GM12878 (cell line): ENCODE results near the gene FCRLB. TPM values are rescaled to one million over a fixed set of nuclear protein-coding genes. Genes with fewer than 3 reads are reported as not detected.

Experiments used
- ATAC-seq: fragments of 200-7000 bp; cut with Tn5 transposase; 3 replicates; pipeline ENCODE4 v1.9.1; 2020; ENCODE audit warnings: mild to moderate bottlenecking, moderate library complexity
- BruUV-seq: library from RNA; stranded (reverse); fragments of 400-500 nt; replicated peaks from 2 replicates; lab custom pipeline; 2021; lab: Mats Ljungman, UMichigan
- CTCF ChIA-PET: fragments of 300-600 bp; sonication (Branson Sonifier 250); formaldehyde crosslinking; extraction: SDS; loops from one replicate; lab custom pipeline; 2021; ENCODE audit warnings: inconsistent platforms; lab: Yijun Ruan, JAX
- POLR2A ChIA-PET: fragments of 350-600 bp; formaldehyde crosslinking; extraction: SDS; loops from one replicate; lab custom pipeline; 2021; ENCODE audit warnings: inconsistent platforms; lab: Charles Lee
- RAD21 ChIA-PET: fragments of 300-600 bp; sonication (Branson Sonifier 250); formaldehyde crosslinking; loops from one replicate; lab custom pipeline; 2023; ENCODE audit warnings: antibody characterized with exemption; ENCODE audit not compliant: unreplicated experiment; lab: Charles Lee
- SMC1A ChIA-PET: fragments of 300-600 bp; sonication (Branson Sonifier 250); formaldehyde crosslinking; loops from one replicate; lab custom pipeline; 2023; ENCODE audit not compliant: unreplicated experiment, uncharacterized antibody; lab: Charles Lee
- DNase-seq: peaks from one replicate; pipeline ENCODE4 v3.0.0-alpha.2; 2011; ENCODE audit warnings: low read depth, low spot score
- FAIRE-seq: peaks from 3 replicates; lab custom pipeline; 2011; peaks lifted over from hg19 to GRCh38; lab: Jason Lieb, UNC
- H2AFZ ChIP-seq: 2 replicates; pipeline ENCODE4 v1.6.0; 2011; ENCODE audit warnings: low read depth, low read length, control low read depth; ENCODE audit not compliant: control insufficient read depth
- H3K27ac ChIP-seq: 2 replicates; pipeline ENCODE4 v1.5.1; 2011; ENCODE audit warnings: control low read depth; ENCODE audit not compliant: control insufficient read depth, insufficient read depth
- H3K27me3 ChIP-seq, 2 experiments: replicated peaks in 1 of 2; 2 replicates each; pipeline versions ENCODE4 v1.6.0 to v1.6.1; 2011; ENCODE audit warnings: low read length in 1 of 2; ENCODE audit not compliant: control insufficient read depth in 2 of 2, insufficient read depth in 2 of 2
- H3K36me3 ChIP-seq, 2 experiments: 2 replicates each; pipeline ENCODE4 v1.5.1; 2011; ENCODE audit warnings: low read length in 1 of 2; ENCODE audit not compliant: control insufficient read depth in 2 of 2, insufficient read depth in 2 of 2
- H3K4me1 ChIP-seq: 2 replicates; pipeline ENCODE4 v1.6.1; 2011; ENCODE audit warnings: mild to moderate bottlenecking, low read length, moderate library complexity, mixed read lengths; ENCODE audit not compliant: control insufficient read depth, insufficient read depth
- H3K4me2 ChIP-seq: 2 replicates; pipeline ENCODE4 v1.6.0; 2011; ENCODE audit warnings: control low read depth; ENCODE audit not compliant: control insufficient read depth, insufficient read depth
- H3K4me3 ChIP-seq: fragments of 200-600 bp; sonication (generic); 2 replicates; pipeline ENCODE4 v1.5.1; 2016
- H3K79me2 ChIP-seq: 2 replicates; pipeline ENCODE4 v1.6.0; 2011; ENCODE audit warnings: low read length; ENCODE audit not compliant: control insufficient read depth, insufficient read depth
- H3K9ac ChIP-seq: 2 replicates; pipeline ENCODE4 v1.8.0; 2011; ENCODE audit warnings: low read length, control low read depth, mixed read lengths; ENCODE audit not compliant: control insufficient read depth, insufficient read depth
- H3K9me3 ChIP-seq: replicated peaks from 3 replicates; pipeline ENCODE4 v1.5.1; 2011; ENCODE audit warnings: mild to moderate bottlenecking, low read length; ENCODE audit not compliant: control insufficient read depth, insufficient read depth
- H4K20me1 ChIP-seq: 2 replicates; pipeline ENCODE4 v1.6.0; 2011; ENCODE audit not compliant: control insufficient read depth, insufficient read depth
- BRCA1 ChIP-seq: IDR thresholded peaks from 2 replicates; pipeline ENCODE4 v1.6.1; 2011; ENCODE audit warnings: low read depth, low read length, improper control_type of control experiment
- CHD2 ChIP-seq: IDR thresholded peaks from 2 replicates; pipeline ENCODE4 v1.6.1; 2011; ENCODE audit warnings: low read depth, low read length, improper control_type of control experiment, borderline replicate concordance
- DPF2 ChIP-seq: fragments of 450-650 bp; IDR thresholded peaks from 2 replicates; pipeline ENCODE4 v1.6.1; 2017; ENCODE audit warnings: mild to moderate bottlenecking
- JUNB ChIP-seq: IDR thresholded peaks from 2 replicates; pipeline ENCODE4 v1.6.1; 2016; ENCODE audit warnings: antibody characterized with exemption, mild to moderate bottlenecking
- JUND ChIP-seq: IDR thresholded peaks from 2 replicates; pipeline ENCODE4 v1.6.1; 2012; ENCODE audit warnings: low read depth, mild to moderate bottlenecking, low read length, improper control_type of control experiment, moderate library complexity
- MEF2B ChIP-seq: fragments of 450-650 bp; IDR thresholded peaks from 2 replicates; pipeline ENCODE4 v1.6.1; 2018; ENCODE audit warnings: mild to moderate bottlenecking, moderate library complexity; ENCODE audit not compliant: partially characterized antibody, poor library complexity, severe bottlenecking
- MYB ChIP-seq: fragments of 150-350 bp; IDR thresholded peaks from 2 replicates; pipeline ENCODE4 v1.6.1; 2014; ENCODE audit warnings: mild to moderate bottlenecking, low read depth, low read length, borderline replicate concordance
- MYC ChIP-seq: IDR thresholded peaks from 2 replicates; pipeline ENCODE4 v1.6.1; 2011; ENCODE audit warnings: mild to moderate bottlenecking, low read length, moderate library complexity, inconsistent platforms; ENCODE audit not compliant: insufficient read depth, insufficient replicate concordance, insufficient read length, severe bottlenecking
- NFYB ChIP-seq: IDR thresholded peaks from 2 replicates; pipeline ENCODE4 v1.6.1; 2011; ENCODE audit warnings: low read depth, mild to moderate bottlenecking, low read length, improper control_type of control experiment, moderate library complexity; ENCODE audit not compliant: insufficient read depth
- PML ChIP-seq: IDR thresholded peaks from 2 replicates; pipeline ENCODE4 v1.6.1; 2012; ENCODE audit warnings: low read length, inconsistent platforms
- RAD51 ChIP-seq: fragments of 450-650 bp; IDR thresholded peaks from 2 replicates; pipeline ENCODE4 v1.6.1; 2016; ENCODE audit warnings: moderate library complexity, mild to moderate bottlenecking, inconsistent platforms
- SREBF2 ChIP-seq: IDR thresholded peaks from 2 replicates; pipeline ENCODE4 v1.6.1; 2012; ENCODE audit warnings: mild to moderate bottlenecking, low read length
- STAT3 ChIP-seq: IDR thresholded peaks from 2 replicates; pipeline ENCODE4 v1.6.1; 2011; ENCODE audit warnings: low read depth, low read length, improper control_type of control experiment
- TARDBP ChIP-seq: IDR thresholded peaks from 2 replicates; pipeline ENCODE4 v1.6.1; 2016; ENCODE audit warnings: borderline replicate concordance
- YBX1 ChIP-seq: fragments of 450-650 bp; IDR thresholded peaks from 2 replicates; pipeline ENCODE4 v1.6.1; 2016; ENCODE audit warnings: antibody characterized with exemption
- YY1 ChIP-seq: IDR thresholded peaks from 2 replicates; pipeline ENCODE4 v1.6.1; 2011; ENCODE audit warnings: low read depth, mild to moderate bottlenecking, low read length
- ZNF622 ChIP-seq: fragments of 450-650 bp; IDR thresholded peaks from 2 replicates; pipeline ENCODE4 v1.6.1; 2017; ENCODE audit warnings: mild to moderate bottlenecking, inconsistent platforms
- WGBS: methylation state at CpG from one replicate; pipeline ENCODE4 v1.1.6; 2016; ENCODE audit warnings: low lambda C conversion rate; ENCODE audit not compliant: insufficient replicate concordance, insufficient coverage; ENCODE audit errors: missing lambda C conversion rate; 5-methylcytosine and 5-hydroxymethylcytosine counted together
- in situ Hi-C: fragments of 300-500 bp; cut with MboI; formaldehyde crosslinking; loops from 9 replicates; pipeline ENCODE4 v1.14.3; 2018; ENCODE audit warnings: mixed read lengths
- intact Hi-C: fragments of 100-400 bp; cut with micrococcal nuclease; formaldehyde crosslinking; loops from one replicate; pipeline ENCODE4 v1.14.2; 2022; ENCODE audit not compliant: unreplicated experiment
- polyA plus RNA-seq, 11 experiments: library from polyadenylated mRNA; depleted of rRNA in 4 of 11; unstranded in 6 of 11; stranded (reverse) in 5 of 11; fragments of >200 nt; fragmentation: Nextera tagmentation in 4 of 11; fragmentation: Illumina TruSeq in 1 of 11; extraction: Ambion mirVana in 4 of 11; extraction: Trizol in 1 of 11; gene quantifications; 1 replicate in 1 of 11; 2 replicates in 10 of 11; pipeline versions ENCODE4 v1.2.1 to v1.2.3, GENCODE V29; 2011 to 2016; ENCODE audit warnings: inconsistent platforms in 2 of 11, missing spikeins in 2 of 11, low read depth in 1 of 11
- total RNA-seq, 4 experiments: library from RNA; depleted of rRNA in 3 of 4; stranded (reverse); fragments of >200 nt in 3 of 4; fragmentation: Illumina TruSeq in 1 of 4; extraction: Trizol in 1 of 4; gene quantifications; 2 replicates each; pipeline versions ENCODE4 v1.2.1 to v1.2.3, GENCODE V29; 2013 to 2021
- TF ChIP-seq, protein P1 (sequence below): IDR thresholded peaks from 2 replicates; pipeline ENCODE4 v1.6.1; 2011; ENCODE audit warnings: low read depth, low read length, improper control_type of control experiment, borderline replicate concordance
- TF ChIP-seq, protein P2 (sequence below): fragments of 450-650 bp; IDR thresholded peaks from 2 replicates; pipeline ENCODE4 v1.6.1; 2016; ENCODE audit warnings: mild to moderate bottlenecking, moderate library complexity, borderline replicate concordance
- TF ChIP-seq, protein P3 (sequence below): IDR thresholded peaks from 2 replicates; pipeline ENCODE4 v1.6.1; 2012; ENCODE audit warnings: low read depth, low read length, improper control_type of control experiment

FCRLB gene
- total and polyA plus RNA-seq, 10 of the 15 experiments (the other 5 are each of a cell fraction or from before 2014, with no cell fraction given), result 0.55 to 11.7 (median 5.6) TPM

DNA sequence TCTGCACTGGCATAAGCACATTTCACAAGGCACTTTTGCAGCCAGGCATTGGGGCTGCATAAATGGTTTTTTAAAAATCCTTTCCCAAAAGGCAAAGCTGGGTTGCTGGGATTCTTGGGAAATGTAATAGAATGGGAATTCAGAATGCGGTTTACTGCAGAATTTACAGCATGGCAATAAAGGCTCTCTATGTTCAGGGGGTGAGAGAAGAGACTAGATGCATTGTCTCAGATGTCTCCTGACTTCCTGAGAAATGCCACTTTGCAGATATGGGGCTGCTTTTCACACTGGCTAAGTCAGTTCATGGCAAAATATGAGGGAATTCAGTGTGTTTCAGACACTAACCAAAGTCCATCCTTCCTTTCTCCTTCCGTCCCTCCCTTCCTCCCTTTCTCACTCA, 44.9 kb upstream of the FCRLB start:
- intact Hi-C loops, result no loop called here
- peaks cover 1 to 10% of the 10 kb centered on the region in 2 experiments; a peak in 3 of 4 replicates for H3K36me3 ChIP-seq
- FAIRE-seq, result no peak
- H3K9ac ChIP-seq, result no peak overlapping the region
- H3K27me3 ChIP-seq, result no peaks in the 10 kb centered on the region
- H3K9me3 ChIP-seq, result no peaks in the 10 kb centered on the region
- H3K4me3 ChIP-seq, result no peak overlapping the region
- no peak overlapping the region for H3K27ac ChIP-seq
- TF ChIP-seq ZNF622, result no peak
- no peak for TF ChIP-seq TARDBP
- TF ChIP-seq YBX1, result no peak
- TF ChIP-seq MEF2B, result no peak
- TF ChIP-seq, protein P1, sequence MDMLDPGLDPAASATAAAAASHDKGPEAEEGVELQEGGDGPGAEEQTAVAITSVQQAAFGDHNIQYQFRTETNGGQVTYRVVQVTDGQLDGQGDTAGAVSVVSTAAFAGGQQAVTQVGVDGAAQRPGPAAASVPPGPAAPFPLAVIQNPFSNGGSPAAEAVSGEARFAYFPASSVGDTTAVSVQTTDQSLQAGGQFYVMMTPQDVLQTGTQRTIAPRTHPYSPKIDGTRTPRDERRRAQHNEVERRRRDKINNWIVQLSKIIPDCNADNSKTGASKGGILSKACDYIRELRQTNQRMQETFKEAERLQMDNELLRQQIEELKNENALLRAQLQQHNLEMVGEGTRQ, result no peak
- TF ChIP-seq DPF2, result no peak
- TF ChIP-seq YY1, result no peak
- no peak for TF ChIP-seq RAD51
- no peak for TF ChIP-seq STAT3
- TF ChIP-seq NFYB, result no peak
- TF ChIP-seq CHD2, result no peak
- no peak for TF ChIP-seq MYB
- no peak for TF ChIP-seq PML
- TF ChIP-seq SREBF2, result no peak
- TF ChIP-seq, protein P2, sequence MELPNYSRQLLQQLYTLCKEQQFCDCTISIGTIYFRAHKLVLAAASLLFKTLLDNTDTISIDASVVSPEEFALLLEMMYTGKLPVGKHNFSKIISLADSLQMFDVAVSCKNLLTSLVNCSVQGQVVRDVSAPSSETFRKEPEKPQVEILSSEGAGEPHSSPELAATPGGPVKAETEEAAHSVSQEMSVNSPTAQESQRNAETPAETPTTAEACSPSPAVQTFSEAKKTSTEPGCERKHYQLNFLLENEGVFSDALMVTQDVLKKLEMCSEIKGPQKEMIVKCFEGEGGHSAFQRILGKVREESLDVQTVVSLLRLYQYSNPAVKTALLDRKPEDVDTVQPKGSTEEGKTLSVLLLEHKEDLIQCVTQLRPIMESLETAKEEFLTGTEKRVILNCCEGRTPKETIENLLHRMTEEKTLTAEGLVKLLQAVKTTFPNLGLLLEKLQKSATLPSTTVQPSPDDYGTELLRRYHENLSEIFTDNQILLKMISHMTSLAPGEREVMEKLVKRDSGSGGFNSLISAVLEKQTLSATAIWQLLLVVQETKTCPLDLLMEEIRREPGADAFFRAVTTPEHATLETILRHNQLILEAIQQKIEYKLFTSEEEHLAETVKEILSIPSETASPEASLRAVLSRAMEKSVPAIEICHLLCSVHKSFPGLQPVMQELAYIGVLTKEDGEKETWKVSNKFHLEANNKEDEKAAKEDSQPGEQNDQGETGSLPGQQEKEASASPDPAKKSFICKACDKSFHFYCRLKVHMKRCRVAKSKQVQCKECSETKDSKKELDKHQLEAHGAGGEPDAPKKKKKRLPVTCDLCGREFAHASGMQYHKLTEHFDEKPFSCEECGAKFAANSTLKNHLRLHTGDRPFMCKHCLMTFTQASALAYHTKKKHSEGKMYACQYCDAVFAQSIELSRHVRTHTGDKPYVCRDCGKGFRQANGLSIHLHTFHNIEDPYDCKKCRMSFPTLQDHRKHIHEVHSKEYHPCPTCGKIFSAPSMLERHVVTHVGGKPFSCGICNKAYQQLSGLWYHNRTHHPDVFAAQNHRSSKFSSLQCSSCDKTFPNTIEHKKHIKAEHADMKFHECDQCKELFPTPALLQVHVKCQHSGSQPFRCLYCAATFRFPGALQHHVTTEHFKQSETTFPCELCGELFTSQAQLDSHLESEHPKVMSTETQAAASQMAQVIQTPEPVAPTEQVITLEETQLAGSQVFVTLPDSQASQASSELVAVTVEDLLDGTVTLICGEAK, result no peak
- TF ChIP-seq, protein P3, sequence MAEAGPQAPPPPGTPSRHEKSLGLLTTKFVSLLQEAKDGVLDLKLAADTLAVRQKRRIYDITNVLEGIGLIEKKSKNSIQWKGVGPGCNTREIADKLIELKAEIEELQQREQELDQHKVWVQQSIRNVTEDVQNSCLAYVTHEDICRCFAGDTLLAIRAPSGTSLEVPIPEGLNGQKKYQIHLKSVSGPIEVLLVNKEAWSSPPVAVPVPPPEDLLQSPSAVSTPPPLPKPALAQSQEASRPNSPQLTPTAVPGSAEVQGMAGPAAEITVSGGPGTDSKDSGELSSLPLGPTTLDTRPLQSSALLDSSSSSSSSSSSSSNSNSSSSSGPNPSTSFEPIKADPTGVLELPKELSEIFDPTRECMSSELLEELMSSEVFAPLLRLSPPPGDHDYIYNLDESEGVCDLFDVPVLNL, result no peak
- no peak for TF ChIP-seq MYC
- no peak for TF ChIP-seq JUND
- no peak for TF ChIP-seq JUNB
- no peak for TF ChIP-seq BRCA1
- TF ChIP-seq, all 136 proteins: peak for 0
- Histone ChIP-seq H3K4me2 (no peak overlapping the region), H2AFZ (no peak overlapping the region), H3K4me1 (no peaks in the 10 kb centered on the region), H4K20me1 (no peaks in the 10 kb centered on the region), H3K79me2 (no peaks in the 10 kb centered on the region)
- CTCF ChIA-PET, result no interaction called here
- WGBS, result 88% methylated on average over 2 of the region's 2 CpGs
- no TSS peak for BruUV-seq
- POLR2A ChIA-PET, result no interaction called here
- RAD21 ChIA-PET, result no interaction called here
- in situ Hi-C loops, result no loop called here
- ATAC-seq (no peak), DNase-seq (no peak)
- SMC1A ChIA-PET, result no interaction called here
